SH-SY5Y (cell line): ENCODE data around the gene RPS6KA5.

Source experiments
- GATA2 ChIP-seq: IDR thresholded peaks from 2 replicates; pipeline ENCODE4 v1.6.1; 2011; ENCODE audit warnings: mild to moderate bottlenecking, low read depth, low read length
- GATA3 ChIP-seq: IDR thresholded peaks from 2 replicates; pipeline ENCODE4 v1.6.1; 2011; ENCODE audit warnings: low read depth, mild to moderate bottlenecking, low read length, moderate library complexity

The RPS6KA5 gene

DNA sequence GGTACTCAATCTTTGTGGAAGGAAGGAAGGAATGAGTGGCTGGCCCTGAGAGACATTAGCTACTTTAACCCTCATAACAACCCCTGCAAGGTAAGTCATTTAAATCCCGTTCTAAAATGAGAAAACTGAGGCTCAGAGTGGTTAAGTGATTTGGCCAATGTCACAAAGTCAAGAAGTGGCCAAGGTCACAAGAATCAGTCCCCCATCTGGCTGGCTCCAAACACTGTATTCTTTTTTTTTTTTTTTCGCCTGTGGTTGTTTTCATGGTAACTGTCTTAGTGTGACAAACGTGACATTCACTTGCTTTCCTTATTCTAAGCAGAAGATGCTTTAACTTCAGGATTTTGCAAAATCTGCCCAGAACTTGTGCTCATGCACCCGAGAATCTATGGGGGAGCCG lies 247.0 kb downstream of the RPS6KA5 start:
- TF ChIP-seq GATA3 (no peak), GATA2 (no peak)

DNA sequence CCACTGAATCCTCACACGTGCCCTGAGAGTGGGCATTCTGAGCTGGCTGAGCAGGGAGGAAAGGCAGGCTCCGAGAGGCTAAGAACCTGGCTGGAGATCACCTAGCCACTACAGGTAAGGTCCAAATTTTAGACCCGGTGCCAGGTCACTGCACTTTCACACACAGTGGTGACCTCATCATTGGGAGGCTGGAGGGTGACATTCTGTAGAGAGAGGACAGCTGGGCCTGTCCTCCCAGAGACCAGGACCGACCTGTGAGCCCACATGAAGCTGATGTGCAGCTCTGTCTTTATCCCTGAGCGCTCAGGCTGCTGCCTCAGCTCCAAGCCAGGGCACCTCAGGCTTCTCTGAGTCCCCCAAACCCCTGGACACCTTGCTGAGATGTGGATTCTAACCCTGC lies 248.3 kb downstream of the RPS6KA5 start:
- no peak for TF ChIP-seq GATA2
- TF ChIP-seq GATA3, result no peak

DNA sequence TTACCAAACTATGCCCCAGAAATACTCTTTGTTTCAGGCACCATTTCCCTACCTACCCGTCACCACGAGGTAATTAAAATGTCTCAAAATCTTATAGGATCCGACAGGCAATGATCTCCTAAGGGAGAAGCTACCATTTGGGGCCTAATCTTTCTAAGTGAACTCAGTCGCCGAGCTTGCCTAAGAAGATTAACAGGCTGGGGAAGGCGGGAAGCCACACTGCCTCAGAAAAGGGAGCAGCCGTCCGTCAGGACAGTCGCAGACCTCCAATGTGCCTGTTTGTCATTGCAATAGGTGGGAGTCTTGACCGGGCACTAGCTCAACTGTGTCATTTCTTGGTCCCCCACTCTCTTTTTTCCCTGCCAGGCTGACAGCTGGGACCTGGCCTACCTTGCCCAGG lies 248.8 kb downstream of the RPS6KA5 start:
- no peak for TF ChIP-seq GATA3
- TF ChIP-seq GATA2, result no peak

DNA sequence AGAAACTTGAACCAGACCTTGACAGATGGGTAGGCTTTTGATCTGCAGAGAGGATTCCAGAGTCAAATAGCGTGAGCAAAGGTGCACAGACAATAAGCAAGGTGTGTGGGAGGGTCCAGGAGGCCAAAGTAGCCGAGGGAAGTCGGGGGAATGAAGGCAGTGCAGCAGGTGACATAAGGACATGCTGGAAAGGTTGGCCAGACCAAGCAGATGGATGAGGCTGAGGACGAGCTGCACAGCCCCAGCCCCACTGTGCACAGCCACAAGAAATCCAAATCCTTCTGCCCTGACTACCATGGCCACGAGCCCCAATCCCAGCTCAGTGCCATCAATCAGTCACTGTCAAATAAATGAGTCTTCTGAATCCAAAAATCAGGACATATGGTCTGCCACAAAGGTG lies 249.6 kb downstream of the RPS6KA5 start:
- no peak for TF ChIP-seq GATA3
- no peak for TF ChIP-seq GATA2

DNA sequence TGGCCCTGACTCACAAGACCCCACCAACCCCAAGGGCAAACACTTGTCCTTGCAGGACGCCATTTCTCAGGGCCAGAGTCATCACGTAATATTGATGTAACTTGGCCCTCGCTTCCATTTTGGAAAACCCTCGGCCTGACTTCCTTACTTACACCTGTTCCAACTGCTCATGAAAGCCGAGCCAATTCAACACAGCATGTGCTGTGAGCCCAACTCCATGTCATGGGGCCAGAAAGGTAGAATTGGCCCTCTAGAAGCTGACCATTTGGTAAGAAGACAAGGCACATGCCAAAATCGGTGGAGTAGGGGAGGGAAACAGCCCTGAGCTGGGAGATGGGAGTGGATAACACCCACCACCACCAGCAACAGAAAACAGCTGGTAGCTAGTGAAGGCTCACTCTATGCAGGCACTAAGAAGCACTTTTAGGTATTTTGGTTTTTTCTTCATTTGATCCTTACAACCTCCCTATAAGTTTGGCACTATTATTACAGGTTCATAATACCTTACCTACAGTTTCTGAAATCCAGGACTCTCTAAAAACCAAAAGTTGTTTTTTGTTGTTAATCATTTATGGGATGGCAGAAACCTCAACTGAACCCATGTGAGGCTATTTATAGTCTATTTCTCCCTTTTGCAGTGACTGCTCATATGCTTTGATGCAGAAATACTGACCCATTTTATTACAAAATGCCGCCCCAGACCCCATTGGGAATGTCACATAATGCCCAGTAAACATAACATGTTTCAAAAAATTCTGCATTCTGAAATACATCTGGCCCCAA lies 250.7 kb downstream of the RPS6KA5 start:
- no peak for TF ChIP-seq GATA3

DNA sequence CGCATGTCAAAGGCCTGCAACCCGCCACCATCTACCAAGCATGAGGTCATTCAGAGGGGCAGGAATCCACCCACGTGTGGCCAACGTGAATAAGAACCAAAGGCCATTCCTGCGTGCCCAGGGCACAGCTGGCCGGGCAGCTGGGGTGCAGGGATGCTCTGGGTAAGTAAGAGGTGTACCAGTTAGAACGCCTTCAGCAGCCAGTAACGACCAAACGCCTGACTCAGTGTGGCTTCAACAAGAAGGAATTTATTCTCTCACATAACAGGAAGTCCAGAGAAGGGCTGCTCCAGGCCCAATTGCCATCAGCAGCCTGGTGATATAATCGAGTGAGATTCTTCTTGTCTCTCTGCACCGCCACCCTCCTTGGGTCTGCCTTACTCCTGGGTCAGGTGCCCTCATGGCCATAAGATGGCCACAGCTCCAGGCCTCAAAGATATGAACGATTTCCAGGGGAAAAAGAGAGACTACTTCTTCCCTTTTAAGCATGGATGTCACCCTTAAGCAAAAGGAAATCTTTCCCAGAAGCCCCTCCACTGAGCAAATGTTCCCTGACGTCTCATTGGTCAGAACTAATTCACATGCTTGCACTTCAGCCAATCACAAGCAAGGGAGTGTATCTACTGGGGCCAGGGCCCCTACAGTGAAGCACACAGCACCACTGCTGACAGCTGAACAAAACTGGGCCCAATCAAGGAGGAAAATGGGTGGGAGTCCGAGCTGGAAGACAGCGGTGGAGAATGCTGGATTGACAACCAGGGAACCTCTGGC lies 251.5 kb downstream of the RPS6KA5 start:
- TF ChIP-seq GATA3, result no peak
- TF ChIP-seq GATA2, result no peak

DNA sequence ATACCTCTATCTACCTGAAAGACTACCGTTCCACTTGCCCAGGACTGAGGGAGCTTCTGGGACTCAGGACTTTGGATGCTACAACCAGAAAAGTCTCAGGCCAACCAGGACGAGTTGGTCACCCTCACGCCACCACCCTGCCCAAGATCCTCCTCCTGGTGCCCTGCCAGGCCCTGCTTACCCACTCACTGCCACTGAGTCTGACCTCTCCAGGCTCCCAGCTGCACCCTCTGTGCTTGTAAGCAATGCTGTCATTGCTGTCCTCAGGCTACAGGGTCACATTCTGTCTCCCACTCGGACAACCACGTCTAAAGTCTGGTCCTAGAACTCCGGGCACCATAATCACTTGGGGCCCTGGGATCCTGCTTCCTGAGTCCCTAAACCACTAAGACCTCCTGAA lies 253.4 kb downstream of the RPS6KA5 start:
- TF ChIP-seq GATA2 (no peak), GATA3 (no peak)

DNA sequence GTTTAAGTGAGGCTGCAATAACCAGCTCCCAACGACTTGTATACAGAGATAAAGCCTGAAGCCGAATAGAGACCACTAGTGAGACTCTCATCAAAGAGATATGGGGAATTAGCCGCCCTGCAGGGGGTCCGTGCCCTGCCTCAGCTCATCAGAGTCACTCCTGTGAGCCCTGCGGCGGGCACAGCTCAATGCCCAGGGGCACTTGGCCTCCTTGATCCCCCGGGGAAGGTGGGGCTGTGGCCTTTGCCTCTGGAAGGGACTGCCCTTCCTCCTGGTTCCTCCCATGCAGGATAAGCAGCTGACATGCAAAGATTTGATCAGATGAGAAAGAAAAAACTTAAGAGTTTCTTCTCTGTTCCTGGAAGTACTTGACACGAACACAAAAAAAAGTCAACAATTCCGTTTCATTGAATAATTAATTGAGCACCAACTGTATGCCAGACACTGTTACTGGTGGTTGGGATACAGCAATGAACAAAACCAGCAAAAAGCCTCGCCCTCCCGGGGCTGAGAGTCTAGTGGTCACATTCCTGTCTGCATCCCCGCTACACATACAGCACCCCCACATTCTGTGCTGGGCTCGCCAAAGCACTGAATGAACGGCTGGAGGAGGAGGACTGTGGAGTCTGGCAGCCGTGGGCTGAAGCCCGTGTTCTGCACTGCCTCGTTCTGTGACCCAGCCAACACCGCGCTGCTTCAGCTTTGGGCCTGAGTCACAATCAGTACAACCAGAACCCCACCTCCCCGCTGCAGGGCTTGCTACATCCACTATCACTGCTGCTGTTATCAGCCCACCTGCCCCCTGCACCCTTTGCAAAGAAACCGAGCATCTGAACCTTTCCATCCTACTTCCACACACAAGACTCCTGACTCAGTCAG lies 254.5 kb downstream of the RPS6KA5 start:
- TF ChIP-seq GATA3 (no peak), GATA2 (no peak)

DNA sequence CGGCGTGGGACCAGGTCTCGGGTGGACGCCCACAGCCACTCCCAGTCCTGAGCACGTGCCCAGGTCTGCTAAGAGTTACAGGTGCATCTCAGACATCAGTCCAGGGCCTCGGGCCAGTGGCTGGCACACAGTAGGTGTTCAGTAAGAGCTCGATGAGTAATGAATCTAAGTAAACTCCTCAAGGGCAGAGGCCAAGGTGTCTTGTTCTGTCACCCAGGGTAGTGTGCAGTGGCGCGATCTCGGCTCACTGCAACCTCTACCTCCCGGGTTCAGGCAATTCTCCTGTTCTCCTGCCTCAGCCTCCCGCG lies 255.4 kb downstream of the RPS6KA5 start:
- no peak for TF ChIP-seq GATA2
- TF ChIP-seq GATA3, result no peak

DNA sequence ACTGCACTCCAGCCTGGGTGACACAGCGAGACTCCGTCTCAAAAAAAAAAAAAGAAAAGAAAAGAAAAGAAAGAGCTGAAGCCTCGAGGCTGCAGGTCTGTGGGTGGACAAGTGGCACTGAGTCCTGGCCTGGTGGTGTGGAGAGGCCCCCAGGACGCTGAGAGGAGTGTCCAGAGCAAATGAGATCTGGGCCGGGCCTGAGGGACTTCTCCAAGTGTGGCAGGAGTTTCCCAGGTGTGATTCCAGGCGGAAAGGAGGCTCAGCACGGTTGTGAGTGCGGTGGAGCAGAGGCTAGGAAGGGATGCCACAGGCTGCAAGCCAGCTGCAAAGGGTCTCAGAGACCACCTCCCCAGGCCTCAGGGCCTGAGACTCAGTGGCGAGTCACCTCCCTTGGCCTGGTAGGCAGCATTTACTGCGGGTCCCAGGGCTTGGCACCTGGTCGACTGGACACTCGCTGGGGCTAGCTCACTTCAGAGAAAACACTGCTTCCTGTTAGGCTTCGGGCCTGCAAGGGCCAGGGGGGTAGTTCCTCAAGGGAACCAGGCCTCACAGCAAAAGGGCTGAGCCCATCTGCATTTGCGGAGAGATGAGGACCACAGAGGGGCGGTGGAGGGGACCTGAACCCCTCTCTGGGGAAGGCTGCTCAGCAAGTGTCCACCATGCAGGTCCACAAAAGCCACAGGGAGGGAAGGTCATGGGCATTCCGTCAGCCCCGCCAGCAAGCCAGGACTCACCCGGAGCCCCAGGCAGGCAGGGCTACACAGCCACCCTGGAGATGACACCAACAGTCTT lies 256.0 kb downstream of the RPS6KA5 start:
- no peak for TF ChIP-seq GATA2
- no peak for TF ChIP-seq GATA3

DNA sequence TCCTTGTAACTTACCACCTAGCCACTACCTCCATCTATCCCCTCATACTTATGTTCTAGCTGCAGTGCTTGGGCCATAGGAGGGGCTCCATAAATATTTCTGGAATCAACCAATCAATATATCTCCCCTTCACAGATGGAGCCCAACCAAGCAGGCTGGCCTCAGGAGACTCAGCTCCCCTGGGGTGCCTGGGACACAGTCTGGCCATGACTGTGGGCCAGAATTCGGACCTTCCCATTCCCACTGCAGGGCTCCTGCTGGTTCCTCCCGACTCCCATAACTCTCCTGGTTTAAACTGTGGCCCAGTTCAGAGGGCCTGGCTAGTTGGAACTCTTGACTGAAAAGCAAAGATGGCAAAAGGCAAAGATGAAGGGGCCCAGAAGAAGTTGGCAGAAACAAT lies 257.2 kb downstream of the RPS6KA5 start:
- no peak for TF ChIP-seq GATA2
- no peak for TF ChIP-seq GATA3

DNA sequence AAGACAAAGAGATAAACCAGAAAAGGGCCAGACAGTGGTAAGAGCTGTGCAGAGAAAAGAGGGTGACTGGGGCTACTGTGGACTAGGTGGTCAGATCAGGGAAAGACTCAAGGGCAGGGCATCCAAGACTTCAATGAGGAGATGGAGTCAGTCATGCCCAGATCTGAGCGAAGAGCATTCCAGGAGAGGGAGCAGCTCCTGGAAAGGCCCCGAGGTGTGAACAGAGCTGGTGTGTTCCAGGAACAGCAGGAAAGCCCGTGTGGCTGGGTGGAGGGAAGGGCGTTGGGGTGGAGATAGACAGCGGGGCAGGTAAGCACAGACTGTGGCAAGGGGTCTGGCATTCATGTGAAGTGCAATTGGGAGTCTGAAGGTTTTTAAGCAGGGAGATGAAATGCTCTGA lies 261.0 kb downstream of the RPS6KA5 start:
- TF ChIP-seq GATA2 (no peak), GATA3 (no peak)

DNA sequence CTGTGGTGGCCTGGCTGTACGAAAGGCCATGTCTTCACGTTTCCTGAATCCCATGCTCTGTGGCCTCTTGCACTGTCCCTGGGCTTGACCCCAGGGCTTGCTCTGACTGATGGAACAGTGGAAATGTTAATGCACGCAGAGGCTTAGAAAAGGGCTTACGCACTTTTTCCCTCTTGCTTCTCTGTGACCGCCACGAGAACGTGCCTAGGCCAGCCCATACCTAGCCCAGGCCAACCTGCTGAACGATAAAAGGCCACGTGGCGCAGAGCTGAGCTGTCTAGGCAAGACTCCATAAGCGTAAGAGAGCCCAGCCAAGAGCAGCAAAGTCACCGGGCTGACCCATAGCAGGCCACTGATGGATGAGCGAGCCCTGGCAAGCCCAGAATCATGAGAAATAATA lies 262.5 kb downstream of the RPS6KA5 start:
- TF ChIP-seq GATA2, result no peak
- no peak for TF ChIP-seq GATA3
